ENCODE data around the gene NT5C3A. TPM values are rescaled to one million over a fixed set of nuclear protein-coding genes. Genes with fewer than 3 reads are reported as not detected.

Gene NT5C3A
- total and polyA plus RNA-seq, 8 donors = 21.8 to 45.8 (median 39.0) TPM

DNA sequence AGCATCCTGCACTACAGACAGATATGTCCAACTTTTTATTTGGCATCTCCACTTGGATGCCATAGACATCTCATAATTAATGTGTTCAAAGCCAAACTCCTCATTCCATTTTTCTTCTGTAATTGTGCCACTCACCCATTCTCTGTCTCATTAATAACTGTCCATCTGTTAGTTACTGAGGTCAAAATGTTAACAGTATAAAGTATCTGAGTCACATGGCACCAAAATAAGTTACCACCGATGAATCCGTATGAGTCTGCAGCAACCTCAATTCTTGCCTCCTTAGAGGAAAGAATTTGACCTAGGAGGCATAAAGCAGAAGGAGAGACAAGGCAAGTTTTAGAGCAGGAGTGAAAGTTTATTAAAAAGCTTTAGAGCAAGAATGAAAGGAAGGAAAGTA, 16.5 kb upstream of the NT5C3A start:
- H3K36me3 ChIP-seq = no peaks in the 10 kb centered on the region
- no peaks in the 10 kb centered on the region for H3K4me1 ChIP-seq
- no peak for ATAC-seq
- DNase-seq = no peak
- intact Hi-C loops (cut with DNase I) = no loop called here
- H3K27ac ChIP-seq = no peak overlapping the region
- TF ChIP-seq, protein P1, sequence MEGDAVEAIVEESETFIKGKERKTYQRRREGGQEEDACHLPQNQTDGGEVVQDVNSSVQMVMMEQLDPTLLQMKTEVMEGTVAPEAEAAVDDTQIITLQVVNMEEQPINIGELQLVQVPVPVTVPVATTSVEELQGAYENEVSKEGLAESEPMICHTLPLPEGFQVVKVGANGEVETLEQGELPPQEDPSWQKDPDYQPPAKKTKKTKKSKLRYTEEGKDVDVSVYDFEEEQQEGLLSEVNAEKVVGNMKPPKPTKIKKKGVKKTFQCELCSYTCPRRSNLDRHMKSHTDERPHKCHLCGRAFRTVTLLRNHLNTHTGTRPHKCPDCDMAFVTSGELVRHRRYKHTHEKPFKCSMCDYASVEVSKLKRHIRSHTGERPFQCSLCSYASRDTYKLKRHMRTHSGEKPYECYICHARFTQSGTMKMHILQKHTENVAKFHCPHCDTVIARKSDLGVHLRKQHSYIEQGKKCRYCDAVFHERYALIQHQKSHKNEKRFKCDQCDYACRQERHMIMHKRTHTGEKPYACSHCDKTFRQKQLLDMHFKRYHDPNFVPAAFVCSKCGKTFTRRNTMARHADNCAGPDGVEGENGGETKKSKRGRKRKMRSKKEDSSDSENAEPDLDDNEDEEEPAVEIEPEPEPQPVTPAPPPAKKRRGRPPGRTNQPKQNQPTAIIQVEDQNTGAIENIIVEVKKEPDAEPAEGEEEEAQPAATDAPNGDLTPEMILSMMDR (IDR thresholded peaks at IDR 0.05) = no peak
- no peaks in the 10 kb centered on the region for H3K9me3 ChIP-seq
- H3K27me3 ChIP-seq = no peaks in the 10 kb centered on the region
- H3K4me3 ChIP-seq = no peak overlapping the region

DNA sequence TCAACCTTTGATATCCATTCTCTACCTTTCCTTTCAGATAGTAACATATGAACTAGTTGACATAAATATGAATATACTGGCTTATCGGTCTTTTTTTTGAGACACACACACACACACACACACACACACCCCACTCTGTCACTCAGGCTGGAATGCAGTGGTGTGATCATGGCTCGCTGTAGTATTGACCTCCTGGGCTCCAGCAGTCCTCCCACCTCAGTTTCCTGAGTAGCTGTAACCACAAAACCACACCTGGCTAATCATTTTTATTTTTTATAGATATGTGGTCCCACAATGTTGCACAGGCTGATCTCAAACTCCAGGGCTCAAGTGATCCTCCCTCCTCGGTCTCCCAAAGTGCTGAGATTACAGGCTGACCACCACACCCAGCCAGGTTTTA, 14.2 kb upstream of the NT5C3A start:
- Histone ChIP-seq H3K4me1 (no peaks in the 10 kb centered on the region), H3K36me3 (no peaks in the 10 kb centered on the region), H3K9me3 (no peaks in the 10 kb centered on the region), H3K27ac (no peak overlapping the region), H3K4me3 (no peak overlapping the region), H3K27me3 (no peaks in the 10 kb centered on the region)
- DNase-seq = no peak
- intact Hi-C loops (cut with DNase I) = no loop called here
- TF ChIP-seq, protein P1 (IDR thresholded peaks at IDR 0.05) = no peak
- ATAC-seq = no peak

DNA sequence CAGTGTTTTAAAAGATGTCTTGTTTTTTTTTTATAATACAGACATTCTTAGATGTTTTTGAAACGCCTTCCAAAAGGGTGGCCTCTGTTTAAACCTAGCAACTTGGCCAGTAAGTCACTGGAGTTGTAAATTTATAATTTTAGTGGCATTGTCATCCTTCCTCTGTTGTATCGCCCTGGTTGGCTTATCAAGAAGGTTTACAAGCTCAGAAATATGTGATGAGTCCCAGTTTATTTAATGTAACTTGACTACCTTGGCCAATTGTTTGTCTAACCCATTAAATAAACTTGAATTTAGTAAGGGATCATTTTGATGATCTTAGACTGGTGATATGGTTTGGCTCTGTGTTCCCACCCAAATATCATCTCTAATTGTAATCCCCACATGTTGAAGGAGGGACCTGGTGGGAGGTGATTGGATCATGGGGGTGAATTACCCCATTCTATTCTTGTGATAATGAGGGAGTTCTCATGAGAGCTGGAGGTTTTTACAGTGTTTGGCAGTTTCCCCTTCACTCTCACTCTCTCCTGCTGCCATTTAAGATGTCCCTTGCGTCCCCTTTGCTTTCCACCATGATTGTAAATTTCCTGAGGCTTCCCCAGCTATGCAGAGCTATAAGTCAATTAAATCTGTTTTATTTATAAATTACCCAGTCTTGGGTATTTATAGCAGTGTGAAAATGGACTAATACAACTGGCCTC, 13.4 kb upstream of the NT5C3A start:
- Histone ChIP-seq H3K9me3 (peaks cover 0 to 2% of the 10 kb centered on the region in 2 donors), H3K27me3 (no peaks in the 10 kb centered on the region), H3K4me3 (no peak overlapping the region), H3K27ac (no peak overlapping the region), H3K36me3 (no peaks in the 10 kb centered on the region), H3K4me1 (no peaks in the 10 kb centered on the region)
- intact Hi-C loops (cut with DNase I) = no loop called here
- no peak for ATAC-seq
- no peak for DNase-seq
- TF ChIP-seq, protein P1 (IDR thresholded peaks at IDR 0.05) = no peak

DNA sequence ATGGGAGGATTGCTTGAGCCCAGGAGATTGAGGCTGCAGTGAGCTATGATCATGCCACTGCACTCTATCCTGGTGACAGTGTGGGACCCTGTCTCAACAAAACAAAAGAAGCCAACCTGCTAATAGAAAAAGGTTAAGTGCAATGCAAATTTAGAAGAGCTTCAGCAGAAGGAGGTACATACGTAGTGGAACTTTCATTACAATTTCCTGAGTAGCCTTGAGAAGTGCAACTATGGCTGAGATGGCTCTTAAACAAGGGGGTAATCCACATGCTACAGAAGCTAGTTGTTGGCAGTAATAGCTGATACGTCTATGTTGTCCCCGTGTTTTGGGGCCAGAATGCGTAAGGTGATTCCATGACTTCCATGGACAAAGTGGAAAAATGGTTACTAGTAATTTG, 10.7 kb upstream of the NT5C3A start:
- intact Hi-C loops (cut with DNase I) = no loop called here
- H3K4me3 ChIP-seq = no peak overlapping the region
- peaks cover 0 to 15% of the 10 kb centered on the region in 2 donors for H3K9me3 ChIP-seq
- ATAC-seq (no peak), DNase-seq (no peak)
- TF ChIP-seq, protein P1 (IDR thresholded peaks at IDR 0.05) = no peak
- no peak overlapping the region for H3K27ac ChIP-seq
- H3K4me1 ChIP-seq = no peaks in the 10 kb centered on the region
- H3K36me3 ChIP-seq = no peaks in the 10 kb centered on the region
- H3K27me3 ChIP-seq = no peaks in the 10 kb centered on the region

DNA sequence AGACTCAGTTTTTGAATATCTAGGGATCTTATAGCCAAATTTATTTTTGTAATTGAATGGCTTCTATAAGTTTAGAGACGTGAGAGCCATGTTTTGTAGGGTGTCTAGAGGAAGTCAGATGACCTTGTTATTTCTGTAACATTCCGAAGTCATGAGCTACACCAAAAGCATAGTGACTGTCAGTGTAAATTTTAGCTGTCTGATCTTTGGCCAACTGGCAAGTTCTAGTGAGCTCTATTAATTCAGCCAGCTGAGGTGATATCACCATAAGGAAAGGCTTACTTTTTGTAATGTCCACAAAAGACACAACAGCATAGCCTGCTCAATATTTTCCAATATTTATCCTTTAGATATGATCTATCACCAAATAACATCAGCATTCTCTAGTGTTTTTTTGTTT, 9.9 kb upstream of the NT5C3A start:
- H3K27me3 ChIP-seq = no peaks in the 10 kb centered on the region
- ATAC-seq = no peak
- intact Hi-C loops (cut with DNase I) = no loop called here

More for the DNA sequence above, 9.9 kb upstream of the NT5C3A start:
- no peak overlapping the region for H3K27ac ChIP-seq
- no peak overlapping the region for H3K4me3 ChIP-seq
- H3K9me3 ChIP-seq = peaks cover 0 to 15% of the 10 kb centered on the region in 2 donors
- H3K36me3 ChIP-seq = no peaks in the 10 kb centered on the region
- peak in 2 of 4 donors; percentile 51 to 69 for DNase-seq
- TF ChIP-seq, protein P1 (IDR thresholded peaks at IDR 0.05) = no peak
- H3K4me1 ChIP-seq = no peaks in the 10 kb centered on the region
